Hepatocyte (in vitro differentiated cells): Measurements from ENCODE around the gene CDC42BPA. TPM values are rescaled to one million over a fixed set of nuclear protein-coding genes. Genes with fewer than 3 reads are reported as not detected.

Experiments used
- DNase-seq: peaks from one replicate; pipeline ENCODE4 v3.0.0-alpha.2; 2016; ENCODE audit warnings: low spot score
- H2AFZ ChIP-seq: fragments of 200-600 bp; sonication (generic); 2 replicates; pipeline ENCODE4 v1.6.0; 2016; ENCODE audit warnings: antibody characterized with exemption, mild to moderate bottlenecking
- H3K27ac ChIP-seq: fragments of 200-600 bp; sonication (generic); 2 replicates; pipeline ENCODE4 v1.5.1; 2016; ENCODE audit warnings: mild to moderate bottlenecking
- H3K27me3 ChIP-seq: fragments of 200-600 bp; sonication (generic); 2 replicates; pipeline ENCODE4 v1.6.1; 2016
- H3K36me3 ChIP-seq: fragments of 200-600 bp; sonication (generic); replicated peaks from 2 replicates; pipeline ENCODE4 v1.5.1; 2016; ENCODE audit warnings: low read depth; ENCODE audit not compliant: insufficient read depth
- H3K4me1 ChIP-seq: fragments of 200-600 bp; sonication (generic); 2 replicates; pipeline ENCODE4 v1.5.1; 2016; ENCODE audit warnings: mild to moderate bottlenecking, moderate library complexity; ENCODE audit not compliant: insufficient read depth
- H3K4me2 ChIP-seq: fragments of 200-600 bp; sonication (generic); 2 replicates; pipeline ENCODE4 v1.6.0; 2016
- H3K4me3 ChIP-seq: fragments of 200-600 bp; sonication (generic); 2 replicates; pipeline ENCODE4 v1.5.1; 2016; ENCODE audit warnings: mild to moderate bottlenecking
- H3K79me2 ChIP-seq: fragments of 200-600 bp; sonication (generic); 2 replicates; pipeline ENCODE4 v1.6.0; 2017; ENCODE audit warnings: mild to moderate bottlenecking
- H3K9me2 ChIP-seq: fragments of 200-600 bp; sonication (generic); replicated peaks from 2 replicates; pipeline ENCODE4 v1.6.0; 2017; ENCODE audit warnings: mild to moderate bottlenecking; ENCODE audit not compliant: insufficient read depth
- H3K9me3 ChIP-seq: fragments of 200-600 bp; sonication (generic); 2 replicates; pipeline ENCODE4 v1.5.1; 2016; ENCODE audit warnings: low read depth, mild to moderate bottlenecking
- H4K20me1 ChIP-seq: fragments of 200-600 bp; sonication (generic); 2 replicates; pipeline ENCODE4 v1.6.0; 2016; ENCODE audit warnings: mild to moderate bottlenecking; ENCODE audit not compliant: insufficient read depth, poor library complexity, severe bottlenecking
- CTCF ChIP-seq: fragments of 200-600 bp; sonication (generic); IDR thresholded peaks from 2 replicates; pipeline ENCODE4 v1.5.1; 2016; ENCODE audit warnings: antibody characterized with exemption, mild to moderate bottlenecking; ENCODE audit not compliant: poor library complexity
- EZH2 ChIP-seq: fragments of 200-600 bp; sonication (generic); IDR thresholded peaks from 2 replicates; pipeline ENCODE4 v1.6.1; 2016; ENCODE audit warnings: antibody characterized with exemption, mild to moderate bottlenecking, borderline replicate concordance
- EZH2phosphoT487 ChIP-seq: fragments of 200-600 bp; sonication (generic); IDR thresholded peaks from one replicate; pipeline ENCODE4 v1.6.1; 2018; ENCODE audit warnings: antibody characterized with exemption, mild to moderate bottlenecking, low read depth, moderate library complexity; ENCODE audit not compliant: unreplicated experiment, severe bottlenecking
- WGBS: methylation state at CpG from one replicate; pipeline ENCODE4 v1.1.6; 2016; ENCODE audit warnings: low lambda C conversion rate; ENCODE audit errors: missing lambda C conversion rate; 5-methylcytosine and 5-hydroxymethylcytosine counted together
- polyA plus RNA-seq: library from polyadenylated mRNA; unstranded; fragments of >200 nt; fragmentation: Nextera tagmentation; extraction: Ambion mirVana; gene quantifications from 2 replicates; pipeline ENCODE4 v1.2.1, GENCODE V29; 2016
- total RNA-seq: library from RNA; depleted of rRNA; stranded (reverse); fragments of >200 nt; gene quantifications from 2 replicates; pipeline ENCODE4 v1.2.3, GENCODE V29; 2014

Gene CDC42BPA
- total and polyA plus RNA-seq, 2 experiments from 2014 or later = 24.5 to 40.9 TPM

GRCh38 chr1:227152525-227152924 lies 165.8 kb downstream of the CDC42BPA start:
- Histone ChIP-seq H4K20me1 (no peaks in the 10 kb centered on the region), H3K4me1 (no peaks in the 10 kb centered on the region), H3K9me3 (no peaks in the 10 kb centered on the region), H2AFZ (no peak overlapping the region), H3K4me3 (no peak overlapping the region), H3K4me2 (no peak overlapping the region), H3K27ac (no peak overlapping the region), H3K36me3 (no peaks in the 10 kb centered on the region), H3K27me3 (no peaks in the 10 kb centered on the region), H3K9me2 (no peaks in the 10 kb centered on the region), H3K79me2 (no peaks in the 10 kb centered on the region)
- DNase-seq = no peak
- no peak for TF ChIP-seq EZH2phosphoT487
- no peak for TF ChIP-seq CTCF
- TF ChIP-seq EZH2 = no peak
- whole genome bisulfite sequencing = 97% methylated on average over 2 of the region's 2 CpGs

GRCh38 chr1:227140376-227140775 lies 177.9 kb downstream of the CDC42BPA start:
- Histone ChIP-seq H4K20me1 (no peaks in the 10 kb centered on the region), H3K4me3 (no peak overlapping the region), H3K4me1 (no peaks in the 10 kb centered on the region), H3K9me2 (no peaks in the 10 kb centered on the region), H3K27ac (peak overlapping the region; percentile 38), H3K79me2 (no peaks in the 10 kb centered on the region), H2AFZ (no peak overlapping the region), H3K36me3 (no peaks in the 10 kb centered on the region), H3K9me3 (no peaks in the 10 kb centered on the region), H3K27me3 (no peaks in the 10 kb centered on the region), H3K4me2 (no peak overlapping the region)
- TF ChIP-seq CTCF (no peak), EZH2phosphoT487 (no peak), EZH2 (no peak)
- 38% methylated on average over 1 of the region's 1 CpG for WGBS
- no peak for DNase-seq

DNA sequence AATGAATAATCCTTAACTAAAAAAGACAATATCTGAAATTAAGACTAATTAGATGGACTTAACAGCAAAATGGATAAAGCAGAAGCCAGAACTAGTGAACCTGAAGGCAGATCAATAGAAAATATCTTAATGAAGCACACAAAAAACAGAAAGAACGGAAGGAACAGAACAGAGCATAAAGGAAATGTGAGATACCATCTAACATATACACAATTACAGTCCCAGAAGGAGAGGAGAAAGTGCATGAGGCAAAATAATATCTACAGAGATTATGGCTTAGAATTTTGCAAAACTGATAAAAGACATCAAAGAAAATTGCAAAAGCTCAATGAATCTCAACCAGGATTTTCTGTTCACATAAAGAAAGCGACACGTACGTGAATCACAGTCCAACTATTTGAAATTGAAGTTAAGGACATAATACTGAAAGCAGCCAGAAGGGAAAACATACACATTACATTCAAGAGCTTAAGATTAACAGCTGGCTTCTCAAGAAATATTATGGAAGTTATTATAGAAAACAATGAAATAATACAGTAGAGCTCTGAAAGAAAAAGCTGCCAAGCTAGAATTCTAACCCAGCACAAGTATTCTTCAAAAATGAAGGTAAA lies 182.0 kb downstream of the CDC42BPA start:
- DNase-seq = no peak
- Histone ChIP-seq H3K4me3 (no peak overlapping the region), H3K4me1 (no peaks in the 10 kb centered on the region), H3K27me3 (no peaks in the 10 kb centered on the region), H3K27ac (peak overlapping the region; percentile 7), H4K20me1 (no peaks in the 10 kb centered on the region), H3K9me2 (no peaks in the 10 kb centered on the region), H3K4me2 (no peak overlapping the region), H3K9me3 (no peaks in the 10 kb centered on the region), H3K36me3 (no peaks in the 10 kb centered on the region), H2AFZ (no peak overlapping the region), H3K79me2 (no peaks in the 10 kb centered on the region)
- TF ChIP-seq CTCF (no peak), EZH2phosphoT487 (no peak), EZH2 (no peak)
- WGBS = 77% methylated on average over 4 of the region's 4 CpGs
